Measurements from ENCODE around the gene NOXO1. TPM values are rescaled to one million over a fixed set of nuclear protein-coding genes. Genes with fewer than 3 reads are reported as not detected.

NOXO1 gene
- polyA plus RNA-seq, 1 donor (not counting 4 experiments of a cell fraction or from before 2014, with no cell fraction given), result 0.38 TPM

DNA sequence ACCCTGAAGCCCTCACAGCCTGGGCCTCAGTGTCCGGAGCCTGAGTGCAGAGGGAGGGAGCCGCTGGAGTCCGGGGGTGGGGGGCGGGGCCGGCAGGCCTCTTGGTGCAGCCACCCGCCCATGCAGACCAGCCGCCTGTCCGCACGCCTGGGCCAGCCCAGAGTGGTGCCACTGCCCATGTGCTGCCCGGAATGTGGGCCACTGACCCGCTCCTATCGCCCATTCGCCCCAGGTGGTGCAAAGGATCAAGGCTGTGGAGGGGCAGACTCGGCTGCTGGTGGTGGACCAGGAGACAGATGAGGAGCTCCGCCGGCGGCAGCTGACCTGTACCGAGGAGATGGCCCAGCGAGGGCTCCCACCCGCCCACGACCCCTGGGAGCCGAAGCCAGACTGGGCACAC, 48.1 kb upstream of the NOXO1 start:
- DNase-seq (ENCODE audit: low read depth, low spot score), result no peak
- dilution Hi-C loops (cut with MboI; ENCODE audit: extremely low pct_ligation_motif_present, low sequenced_read_pairs), result no loop called here
- no peak overlapping the region for H3K27ac ChIP-seq (ENCODE audit: control insufficient read depth, insufficient read depth, low read length)

GRCh38 chr16:2028620-2029220, 47.5 kb upstream of the NOXO1 start:
- Histone ChIP-seq H3K27ac (ENCODE audit: control insufficient read depth, insufficient read depth, low read length) (no peak overlapping the region), H3K36me3 (ENCODE audit: control insufficient read depth in 2 of 2, extremely low read depth in 1 of 2, insufficient read depth in 2 of 2, low read length in 2 of 2) (no peaks in the 10 kb centered on the region), H3K4me1 (ENCODE audit: control insufficient read depth, extremely low read depth, insufficient read depth, low read length) (peaks cover 12% of the 10 kb centered on the region), H3K9me3 (ENCODE audit: control insufficient read depth, low read depth, low read length) (no peaks in the 10 kb centered on the region), H3K9me1 (ENCODE audit: control insufficient read depth, extremely low read depth, insufficient read depth, low read length) (no peaks in the 10 kb centered on the region), H3K27me3 (ENCODE audit: control insufficient read depth, extremely low read depth, insufficient read depth, low read length) (no peaks in the 10 kb centered on the region), H3K9ac (ENCODE audit: control insufficient read depth, extremely low read depth, insufficient read depth, low read length) (no peak overlapping the region), H3K79me2 (ENCODE audit: control insufficient read depth, insufficient read depth, low read length) (no peaks in the 10 kb centered on the region), H4K20me1 (ENCODE audit: control insufficient read depth, extremely low read depth, insufficient read depth, low read length) (no peaks in the 10 kb centered on the region), H2AFZ (ENCODE audit: control insufficient read depth, low read length) (no peak overlapping the region), H3K4me3 (ENCODE audit: control insufficient read depth in 2 of 3, extremely low read depth in 1 of 3, insufficient read depth in 2 of 3, low read depth in 1 of 3, low read length in 3 of 3) (no peak overlapping the region), H3K4me2 (ENCODE audit: control insufficient read depth, extremely low read depth, insufficient read depth, low read depth, low read length) (no peak overlapping the region)
- no peak for FAIRE-seq
- dilution Hi-C loops (cut with MboI; ENCODE audit: extremely low pct_ligation_motif_present, low sequenced_read_pairs), result no loop called here
- no peak for DNase-seq (ENCODE audit: low read depth, low spot score)
- TF ChIP-seq EZH2 (IDR thresholded peaks at IDR 0.05; ENCODE audit: low read length), result no peak
- TF ChIP-seq, protein P1, sequence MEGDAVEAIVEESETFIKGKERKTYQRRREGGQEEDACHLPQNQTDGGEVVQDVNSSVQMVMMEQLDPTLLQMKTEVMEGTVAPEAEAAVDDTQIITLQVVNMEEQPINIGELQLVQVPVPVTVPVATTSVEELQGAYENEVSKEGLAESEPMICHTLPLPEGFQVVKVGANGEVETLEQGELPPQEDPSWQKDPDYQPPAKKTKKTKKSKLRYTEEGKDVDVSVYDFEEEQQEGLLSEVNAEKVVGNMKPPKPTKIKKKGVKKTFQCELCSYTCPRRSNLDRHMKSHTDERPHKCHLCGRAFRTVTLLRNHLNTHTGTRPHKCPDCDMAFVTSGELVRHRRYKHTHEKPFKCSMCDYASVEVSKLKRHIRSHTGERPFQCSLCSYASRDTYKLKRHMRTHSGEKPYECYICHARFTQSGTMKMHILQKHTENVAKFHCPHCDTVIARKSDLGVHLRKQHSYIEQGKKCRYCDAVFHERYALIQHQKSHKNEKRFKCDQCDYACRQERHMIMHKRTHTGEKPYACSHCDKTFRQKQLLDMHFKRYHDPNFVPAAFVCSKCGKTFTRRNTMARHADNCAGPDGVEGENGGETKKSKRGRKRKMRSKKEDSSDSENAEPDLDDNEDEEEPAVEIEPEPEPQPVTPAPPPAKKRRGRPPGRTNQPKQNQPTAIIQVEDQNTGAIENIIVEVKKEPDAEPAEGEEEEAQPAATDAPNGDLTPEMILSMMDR (optimal IDR thresholded peaks at IDR 0.05 in 1 of 3, IDR thresholded peaks at IDR 0.05 in 1 of 3, conservative IDR thresholded peaks at IDR 0.05 in 1 of 3; ENCODE audit: extremely low read depth in 1 of 3, insufficient read depth in 2 of 3, low read length in 3 of 3), result no peak

More for the DNA sequence above, 48.1 kb upstream of the NOXO1 start:
- Histone ChIP-seq H3K4me2 (ENCODE audit: control insufficient read depth, extremely low read depth, insufficient read depth, low read depth, low read length) (no peak overlapping the region), H3K27me3 (ENCODE audit: control insufficient read depth, extremely low read depth, insufficient read depth, low read length) (no peaks in the 10 kb centered on the region), H4K20me1 (ENCODE audit: control insufficient read depth, extremely low read depth, insufficient read depth, low read length) (no peaks in the 10 kb centered on the region), H3K4me3 (ENCODE audit: control insufficient read depth in 2 of 3, extremely low read depth in 1 of 3, insufficient read depth in 2 of 3, low read depth in 1 of 3, low read length in 3 of 3) (no peak overlapping the region), H3K36me3 (ENCODE audit: control insufficient read depth in 2 of 2, extremely low read depth in 1 of 2, insufficient read depth in 2 of 2, low read length in 2 of 2) (no peaks in the 10 kb centered on the region), H3K9me3 (ENCODE audit: control insufficient read depth, low read depth, low read length) (no peaks in the 10 kb centered on the region), H3K9ac (ENCODE audit: control insufficient read depth, extremely low read depth, insufficient read depth, low read length) (no peak overlapping the region), H3K79me2 (ENCODE audit: control insufficient read depth, insufficient read depth, low read length) (no peaks in the 10 kb centered on the region), H3K4me1 (ENCODE audit: control insufficient read depth, extremely low read depth, insufficient read depth, low read length) (peaks cover 15% of the 10 kb centered on the region), H2AFZ (ENCODE audit: control insufficient read depth, low read length) (no peak overlapping the region), H3K9me1 (ENCODE audit: control insufficient read depth, extremely low read depth, insufficient read depth, low read length) (no peaks in the 10 kb centered on the region)
- TF ChIP-seq, protein P1 (optimal IDR thresholded peaks at IDR 0.05 in 1 of 3, IDR thresholded peaks at IDR 0.05 in 1 of 3, conservative IDR thresholded peaks at IDR 0.05 in 1 of 3; ENCODE audit: extremely low read depth in 1 of 3, insufficient read depth in 2 of 3, low read length in 3 of 3), result no peak
- no peak for TF ChIP-seq EZH2 (IDR thresholded peaks at IDR 0.05; ENCODE audit: low read length)
- no peak for FAIRE-seq

All from keratinocyte (primary cell).